Body of pancreas (tissue), 4 donors: Measurements from ENCODE around the gene RBM26. TPM values are rescaled to one million over a fixed set of nuclear protein-coding genes. Genes with fewer than 3 reads are reported as not detected.

Source experiments
- ATAC-seq: fragments of 150-250 bp; one replicate; pipeline ENCODE4 v1.9.1; 2016
- DNase-seq, 4 donors: peaks; one replicate each; pipeline ENCODE4 v3.0.0-alpha.2; 2019
- H3K27ac ChIP-seq, 4 donors: fragments of 200-600 bp; sonication (generic); 1 replicate in 3 of 4; 2 replicates in 1 of 4; pipeline versions ENCODE4 v1.5.1 to v1.6.1; 2016 to 2019; ENCODE audit warnings: mild to moderate bottlenecking in 1 of 4, mixed read lengths in 1 of 4, moderate library complexity in 1 of 4
- H3K27me3 ChIP-seq, 2 donors: fragments of 200-600 bp; sonication (generic); one replicate each; pipeline ENCODE4 v1.6.0; 2016; ENCODE audit warnings: mild to moderate bottlenecking in 1 of 2
- H3K36me3 ChIP-seq, 2 donors: fragments of 200-600 bp; sonication (generic); replicated peaks in 1 of 2; 2 replicates each; pipeline ENCODE4 v1.5.1; 2016; ENCODE audit warnings: low read depth in 2 of 2; ENCODE audit not compliant: insufficient read depth in 1 of 2
- H3K4me1 ChIP-seq: fragments of 200-600 bp; sonication (generic); one replicate; pipeline ENCODE4 v1.6.0; 2016
- H3K4me3 ChIP-seq, 2 donors: fragments of 200-600 bp; sonication (generic); 1 replicate in 1 of 2; 2 replicates in 1 of 2; pipeline ENCODE4 v1.5.1; 2016 to 2019
- H3K9me3 ChIP-seq, 3 donors: fragments of 200-600 bp; sonication (generic); 1 replicate in 2 of 3; 2 replicates in 1 of 3; pipeline ENCODE4 v1.5.1; 2016
- POLR2A ChIP-seq, 3 donors: fragments of 450-650 bp; IDR thresholded peaks; one replicate each; pipeline ENCODE4 v1.6.1; 2016; ENCODE audit warnings: antibody characterized with exemption in 3 of 3, mild to moderate bottlenecking in 2 of 3
- WGBS, 2 donors: methylation state at CpG; one replicate each; pipeline ENCODE4 v1.1.5; 2017; 5-methylcytosine and 5-hydroxymethylcytosine counted together
- intact Hi-C: fragments of 100-400 bp; cut with DNase I; formaldehyde crosslinking; loops from one replicate; pipeline ENCODE4 v1.15.1; 2023
- total RNA-seq, 2 donors: library from RNA; depleted of rRNA; stranded (reverse); fragments of >200 nt; gene quantifications; one replicate each; pipeline ENCODE4 v1.1.0, GENCODE V29; 2016
- TF ChIP-seq, protein P1 (sequence below), 7 experiments: fragments of 450-650 bp in 4 of 7; fragments of 200-600 bp in 3 of 7; sonication (generic) in 3 of 7; IDR thresholded peaks; one replicate each; pipeline ENCODE4 v1.5.1; 2016 to 2019; ENCODE audit warnings: antibody characterized with exemption in 7 of 7

RBM26 gene
- total RNA-seq, 2 donors from 2014 or later = 32.3 to 38.1 TPM

DNA sequence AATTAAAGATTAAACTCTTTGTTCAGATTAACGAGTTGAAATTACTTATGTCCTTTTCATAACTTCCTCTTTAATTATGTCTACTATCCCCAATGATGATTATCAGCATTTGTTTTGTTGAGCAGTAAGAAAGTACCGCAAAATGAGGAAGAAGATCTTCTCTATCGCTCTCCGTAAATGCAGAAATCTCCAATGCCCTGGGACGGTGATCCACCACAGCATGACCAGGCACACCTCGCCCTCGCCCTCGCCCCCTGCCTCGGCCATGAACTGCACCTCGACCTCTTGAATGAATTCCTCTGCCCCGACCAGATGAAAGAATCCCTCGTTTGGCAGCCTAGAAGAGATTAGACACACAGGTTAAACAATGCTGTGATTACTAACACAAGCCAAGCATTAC lies 69.1 kb downstream of the RBM26 start:
- ATAC-seq = no peak
- Histone ChIP-seq H3K4me1 (no peaks in the 10 kb centered on the region), H3K36me3 (peaks cover 4 to 30% of the 10 kb centered on the region in 2 donors), H3K27me3 (no peaks in the 10 kb centered on the region), H3K27ac (no peak overlapping the region), H3K4me3 (no peak overlapping the region), H3K9me3 (no peaks in the 10 kb centered on the region)
- DNase-seq = no peak
- WGBS, 2 donors = 78 to 86% methylated on average over 12 of the region's 12 CpGs
- intact Hi-C loops = no loop called here
- TF ChIP-seq, protein P1, sequence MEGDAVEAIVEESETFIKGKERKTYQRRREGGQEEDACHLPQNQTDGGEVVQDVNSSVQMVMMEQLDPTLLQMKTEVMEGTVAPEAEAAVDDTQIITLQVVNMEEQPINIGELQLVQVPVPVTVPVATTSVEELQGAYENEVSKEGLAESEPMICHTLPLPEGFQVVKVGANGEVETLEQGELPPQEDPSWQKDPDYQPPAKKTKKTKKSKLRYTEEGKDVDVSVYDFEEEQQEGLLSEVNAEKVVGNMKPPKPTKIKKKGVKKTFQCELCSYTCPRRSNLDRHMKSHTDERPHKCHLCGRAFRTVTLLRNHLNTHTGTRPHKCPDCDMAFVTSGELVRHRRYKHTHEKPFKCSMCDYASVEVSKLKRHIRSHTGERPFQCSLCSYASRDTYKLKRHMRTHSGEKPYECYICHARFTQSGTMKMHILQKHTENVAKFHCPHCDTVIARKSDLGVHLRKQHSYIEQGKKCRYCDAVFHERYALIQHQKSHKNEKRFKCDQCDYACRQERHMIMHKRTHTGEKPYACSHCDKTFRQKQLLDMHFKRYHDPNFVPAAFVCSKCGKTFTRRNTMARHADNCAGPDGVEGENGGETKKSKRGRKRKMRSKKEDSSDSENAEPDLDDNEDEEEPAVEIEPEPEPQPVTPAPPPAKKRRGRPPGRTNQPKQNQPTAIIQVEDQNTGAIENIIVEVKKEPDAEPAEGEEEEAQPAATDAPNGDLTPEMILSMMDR (IDR thresholded peaks at IDR 0.05) = no peak
- no peak for TF ChIP-seq POLR2A (IDR thresholded peaks at IDR 0.05)

DNA sequence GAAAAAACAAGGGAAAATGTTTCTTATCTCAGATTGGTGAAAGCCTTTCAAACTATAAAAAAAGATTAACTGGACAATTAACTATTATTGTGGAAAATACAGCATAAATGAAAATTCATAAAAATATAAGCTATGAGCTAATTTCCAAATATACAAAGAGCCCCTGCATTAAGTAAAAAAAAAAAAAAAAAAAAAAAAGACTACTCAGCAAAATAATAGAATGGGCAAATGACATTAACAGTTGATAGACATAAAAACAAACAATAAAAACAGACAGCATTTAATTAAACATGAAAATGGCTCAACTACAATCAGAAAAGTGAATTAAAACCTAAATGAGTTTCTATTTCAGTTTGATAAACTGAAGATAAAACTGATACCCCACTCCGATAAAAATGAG lies 77.5 kb downstream of the RBM26 start:
- ATAC-seq = no peak
- H3K4me1 ChIP-seq = no peaks in the 10 kb centered on the region
- TF ChIP-seq POLR2A (IDR thresholded peaks at IDR 0.05) = no peak
- WGBS, 2 donors = 95 to 97% methylated on average over 1 of the region's 1 CpG
- no peak overlapping the region for H3K27ac ChIP-seq
- H3K9me3 ChIP-seq = no peaks in the 10 kb centered on the region
- H3K36me3 ChIP-seq = peaks cover 0 to 10% of the 10 kb centered on the region in 2 donors
- no peaks in the 10 kb centered on the region for H3K27me3 ChIP-seq
- intact Hi-C loops = no loop called here
- no peak for DNase-seq
- no peak overlapping the region for H3K4me3 ChIP-seq

DNA sequence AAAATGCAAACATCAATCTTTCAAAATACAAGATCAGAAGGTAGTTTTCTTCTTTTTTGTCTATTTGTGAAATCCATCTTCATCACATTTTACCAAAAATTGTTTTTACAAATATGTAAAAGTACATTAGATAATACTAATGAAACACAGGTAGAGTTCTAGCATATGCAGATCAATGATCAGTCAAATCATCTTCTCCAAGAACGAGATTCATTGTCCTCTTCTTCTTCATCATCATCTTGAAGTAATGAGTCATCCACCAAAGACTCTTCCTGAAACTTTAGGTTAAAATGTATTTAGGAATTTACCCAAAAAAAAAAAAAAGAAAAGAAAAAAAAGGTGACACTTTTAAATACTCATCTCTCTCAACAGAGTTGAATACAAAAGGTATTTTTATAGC lies 85.6 kb downstream of the RBM26 start:
- intact Hi-C loops = no loop called here
- no peak for ATAC-seq
- Histone ChIP-seq H3K36me3 (peaks cover 0 to 15% of the 10 kb centered on the region in 2 donors), H3K27me3 (no peaks in the 10 kb centered on the region), H3K9me3 (no peaks in the 10 kb centered on the region), H3K4me1 (no peaks in the 10 kb centered on the region), H3K4me3 (no peak overlapping the region), H3K27ac (no peak overlapping the region)
- WGBS, 2 donors = 81 to 94% methylated on average over 1 of the region's 1 CpG
- TF ChIP-seq, protein P1 (IDR thresholded peaks at IDR 0.05) = no peak
- TF ChIP-seq POLR2A (IDR thresholded peaks at IDR 0.05) = no peak
- no peak for DNase-seq

DNA sequence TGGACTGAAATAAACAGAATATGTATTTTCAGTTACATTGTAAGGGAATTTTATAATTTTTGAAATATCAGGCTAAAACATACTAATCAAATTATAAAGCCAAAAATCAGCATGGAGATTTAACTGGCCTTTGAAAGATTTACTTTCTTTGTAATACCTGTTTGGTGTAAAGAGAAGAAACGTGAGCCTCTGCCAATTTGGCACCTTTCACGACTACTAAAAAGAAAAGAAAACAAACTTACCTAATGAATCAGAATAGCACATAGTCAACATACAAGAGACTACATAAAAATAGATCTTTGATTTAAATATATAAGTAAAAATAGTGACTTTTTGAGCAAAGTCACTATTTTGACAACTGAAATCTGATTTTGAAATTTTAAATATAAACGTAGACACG lies 87.4 kb downstream of the RBM26 start:
- Histone ChIP-seq H3K36me3 (peaks cover 0 to 13% of the 10 kb centered on the region in 2 donors), H3K27me3 (no peaks in the 10 kb centered on the region), H3K9me3 (no peaks in the 10 kb centered on the region), H3K4me1 (peaks cover 8% of the 10 kb centered on the region), H3K4me3 (no peak overlapping the region), H3K27ac (no peak overlapping the region)
- intact Hi-C loops = no loop called here
- DNase-seq (peak in 1 of 4 donors; percentile 26), ATAC-seq (no peak)
- 55 to 59% methylated on average over 4 of the region's 4 CpGs for WGBS, 2 donors
- TF ChIP-seq, protein P1 (IDR thresholded peaks at IDR 0.05) = no peak
- TF ChIP-seq POLR2A (IDR thresholded peaks at IDR 0.05) = no peak

DNA sequence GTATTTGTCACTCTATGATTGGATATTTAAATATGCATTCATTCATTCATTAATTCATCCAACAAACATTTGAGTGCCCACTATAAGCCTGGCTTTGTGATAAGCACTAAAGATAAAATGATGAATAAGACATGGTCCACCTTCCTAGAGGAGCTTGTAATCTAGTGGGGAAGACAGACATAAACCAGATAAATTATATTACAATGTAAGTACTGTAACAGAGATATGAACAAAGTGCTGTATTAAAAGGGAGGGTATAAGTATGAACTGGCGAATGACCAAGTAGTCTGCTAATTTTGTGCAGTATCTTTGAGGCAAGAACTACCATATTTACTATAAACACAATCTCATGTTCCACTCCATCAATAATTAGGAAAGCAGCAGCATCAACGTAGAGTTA lies 88.2 kb downstream of the RBM26 start:
- DNase-seq (no peak), ATAC-seq (no peak)
- intact Hi-C loops = no loop called here
- 93 to 94% methylated on average over 2 of the region's 2 CpGs for WGBS, 2 donors
- Histone ChIP-seq H3K4me1 (peaks cover 8% of the 10 kb centered on the region), H3K27ac (no peak overlapping the region), H3K27me3 (no peaks in the 10 kb centered on the region), H3K9me3 (no peaks in the 10 kb centered on the region), H3K36me3 (peaks cover 0 to 13% of the 10 kb centered on the region in 2 donors), H3K4me3 (no peak overlapping the region)
- TF ChIP-seq, protein P1 (IDR thresholded peaks at IDR 0.05) = no peak
- no peak for TF ChIP-seq POLR2A (IDR thresholded peaks at IDR 0.05)
